Activated CD4-positive, alpha-beta T cell treated with anti-CD3 and anti-CD28 coated beads for 4 hours (primary cell): Measurements from ENCODE around the gene NTRK2.
"Not testable (repeated sequence)": the region's sequence is repeated elsewhere in the genome, so short reads cannot be mapped to it uniquely, and the experiment has no call there.

Source experiments
- DNase-seq, 2 donors: peaks; one replicate each; pipeline ENCODE4 v3.0.0-alpha.2; 2020

Gene NTRK2

GRCh38 chr9:84858364-84858763, 188.8 kb downstream of the NTRK2 start:
- no peak for DNase-seq

GRCh38 chr9:84860249-84861115, 191.0 kb downstream of the NTRK2 start:
- DNase-seq: no peak

DNA sequence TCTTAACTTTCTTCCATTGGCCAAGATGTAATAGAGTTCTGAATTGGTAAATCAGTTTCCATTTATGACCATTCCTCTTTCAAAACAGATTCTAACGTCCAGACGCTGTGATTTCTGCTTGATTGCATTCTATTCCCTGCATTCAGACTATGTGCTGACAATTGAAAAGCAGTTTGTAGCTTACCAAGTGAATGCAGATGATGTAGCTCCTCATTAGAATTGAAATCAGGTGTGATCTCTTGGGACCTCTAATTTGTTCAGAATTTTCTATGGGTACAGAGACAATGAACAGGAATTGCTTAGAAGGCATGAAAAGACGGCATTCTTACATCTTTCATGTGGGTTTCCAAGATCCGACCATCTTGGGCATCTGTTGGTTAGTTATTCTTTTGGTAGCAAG, 191.9 kb downstream of the NTRK2 start:
- no peak for DNase-seq

DNA sequence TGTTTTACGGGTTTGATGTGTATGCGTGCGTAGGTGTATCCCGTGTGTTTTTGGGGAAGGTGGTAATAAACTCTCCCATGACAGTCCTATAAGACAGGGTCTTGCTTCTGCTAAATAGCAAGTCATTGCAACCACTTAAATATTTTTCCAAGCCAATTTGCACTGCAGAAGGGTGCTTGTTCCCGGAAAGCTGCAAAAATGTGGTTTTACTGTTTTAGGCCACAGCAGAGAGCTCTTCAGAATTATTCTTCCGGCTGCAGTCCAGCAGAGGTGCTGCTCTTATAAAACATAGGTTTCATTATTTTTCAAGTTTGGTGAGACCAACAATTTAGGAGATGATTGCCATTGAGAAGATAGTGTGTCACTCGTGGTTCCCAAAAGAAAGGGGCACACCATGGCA, 192.8 kb downstream of the NTRK2 start:
- DNase-seq: no peak

DNA sequence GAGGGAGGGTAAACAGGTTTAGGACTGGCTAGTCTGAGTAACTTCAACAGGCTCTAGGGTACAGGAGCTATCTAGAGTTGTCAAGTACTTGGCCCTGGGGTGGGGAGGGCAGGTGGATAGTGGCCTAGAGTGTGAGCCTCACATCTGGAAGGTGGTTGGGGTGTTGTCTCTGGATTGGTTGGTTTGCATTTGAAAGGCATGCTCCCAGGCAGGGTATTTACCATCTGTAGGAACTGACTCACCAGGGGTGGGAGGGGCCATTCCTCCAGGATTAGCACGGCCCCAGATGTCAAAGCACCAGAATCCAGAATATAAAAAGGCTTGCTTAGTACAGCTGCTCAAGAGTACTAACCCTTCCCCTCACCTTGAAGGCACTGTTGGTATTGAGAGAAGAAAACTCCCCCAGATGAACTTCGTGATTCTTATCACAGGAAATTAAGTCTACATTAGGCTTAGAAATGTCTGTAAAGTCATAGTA, 193.3 kb downstream of the NTRK2 start:
- no peak for DNase-seq

DNA sequence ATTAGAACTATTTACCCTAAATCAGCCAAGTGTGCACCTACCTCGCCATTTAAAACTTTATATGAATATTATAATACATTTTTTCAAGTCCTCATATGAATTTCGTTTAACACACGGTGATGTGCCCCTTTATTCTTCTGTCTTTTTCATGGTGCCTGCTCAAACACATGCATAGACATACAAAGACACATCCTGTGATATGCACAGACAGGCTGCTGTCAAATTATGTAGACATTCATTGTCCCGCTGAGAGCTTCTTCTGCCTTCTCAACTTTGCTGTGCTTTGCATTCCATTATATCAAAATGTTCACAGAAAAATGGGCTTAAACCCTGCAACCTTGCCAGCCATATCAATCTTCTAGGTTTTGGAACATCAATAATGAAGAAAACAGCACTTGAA, 193.8 kb downstream of the NTRK2 start:
- DNase-seq: no peak

- DNase-seq: no peak
Measured at GRCh38 chr9:84866396-84867175, 197.1 kb downstream of the NTRK2 start.

DNA sequence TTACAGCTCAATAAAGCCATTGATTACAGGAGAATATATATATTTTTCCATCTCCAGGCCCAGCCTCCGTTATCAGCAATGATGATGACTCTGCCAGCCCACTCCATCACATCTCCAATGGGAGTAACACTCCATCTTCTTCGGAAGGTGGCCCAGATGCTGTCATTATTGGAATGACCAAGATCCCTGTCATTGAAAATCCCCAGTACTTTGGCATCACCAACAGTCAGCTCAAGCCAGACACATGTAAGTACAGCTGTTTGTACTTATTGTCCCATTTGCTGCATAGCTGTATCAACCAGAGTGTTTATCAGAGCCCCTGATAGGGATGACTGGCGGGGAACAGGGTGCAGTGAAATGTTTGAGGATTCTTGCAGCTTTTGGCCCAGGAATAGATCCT, 197.7 kb downstream of the NTRK2 start:
- no peak for DNase-seq

- no peak for DNase-seq
Measured at GRCh38 chr9:84869091-84869490, 199.6 kb downstream of the NTRK2 start.

DNA sequence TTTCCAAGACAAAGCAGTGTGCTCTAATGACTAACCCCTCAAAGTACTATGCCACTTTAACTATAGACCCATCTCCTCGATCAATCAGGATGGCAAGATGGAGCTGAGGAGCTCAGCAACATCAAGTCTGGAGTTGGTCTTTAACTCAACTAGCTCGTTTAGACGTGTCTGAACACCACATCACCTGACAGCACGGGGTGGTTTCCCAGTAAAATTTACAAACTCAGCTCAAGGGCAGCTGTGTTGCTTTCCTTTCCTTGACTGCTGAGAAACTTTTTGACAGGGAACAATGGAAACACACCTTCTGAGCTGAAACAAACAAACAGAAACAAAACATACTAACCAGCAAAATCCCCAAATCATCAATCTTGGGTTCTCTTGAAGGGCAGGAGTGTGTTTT, 202.5 kb downstream of the NTRK2 start:
- no peak for DNase-seq

DNA sequence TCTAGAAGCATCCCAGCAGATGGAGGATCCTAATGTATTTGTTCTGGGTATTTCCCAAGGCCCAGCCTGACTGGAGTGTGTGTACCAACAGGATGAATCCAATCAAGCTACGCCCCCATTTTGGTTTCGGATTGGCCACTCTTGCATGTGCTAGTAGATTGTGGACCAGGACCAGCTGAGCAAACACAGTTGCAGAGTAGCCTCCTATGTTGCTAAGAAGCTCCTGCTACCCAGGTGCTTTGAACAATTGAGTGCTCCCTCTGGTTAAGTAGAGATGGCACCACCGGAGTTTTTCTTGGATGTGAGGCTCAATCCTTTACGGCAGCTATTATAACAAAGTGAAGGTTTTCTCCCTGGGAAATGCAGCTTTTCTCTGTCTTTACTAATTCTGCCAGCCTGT, 204.5 kb downstream of the NTRK2 start:
- DNase-seq: no peak

DNA sequence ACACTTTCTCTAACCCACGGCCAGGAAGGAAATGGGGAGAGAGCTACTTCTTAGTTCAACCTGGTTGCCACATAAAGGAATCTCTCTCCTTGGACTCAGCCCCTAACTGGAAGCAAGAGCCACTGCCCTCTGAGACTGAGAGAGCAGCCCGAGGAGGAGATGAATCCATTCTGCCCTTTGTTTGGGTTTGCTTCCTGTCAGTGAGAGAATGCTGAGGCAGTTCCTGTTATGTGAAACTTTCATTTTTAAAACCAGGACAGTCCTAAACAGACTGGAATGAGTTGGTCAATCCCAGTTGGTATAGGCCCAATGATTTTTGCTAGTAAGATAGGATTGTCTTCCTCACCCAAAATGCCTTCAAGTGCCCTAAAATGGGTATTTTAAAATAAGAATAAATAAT, 205.1 kb downstream of the NTRK2 start:
- no peak for DNase-seq

GRCh38 chr9:84875193-84875592, 205.7 kb downstream of the NTRK2 start:
- no peak for DNase-seq

DNA sequence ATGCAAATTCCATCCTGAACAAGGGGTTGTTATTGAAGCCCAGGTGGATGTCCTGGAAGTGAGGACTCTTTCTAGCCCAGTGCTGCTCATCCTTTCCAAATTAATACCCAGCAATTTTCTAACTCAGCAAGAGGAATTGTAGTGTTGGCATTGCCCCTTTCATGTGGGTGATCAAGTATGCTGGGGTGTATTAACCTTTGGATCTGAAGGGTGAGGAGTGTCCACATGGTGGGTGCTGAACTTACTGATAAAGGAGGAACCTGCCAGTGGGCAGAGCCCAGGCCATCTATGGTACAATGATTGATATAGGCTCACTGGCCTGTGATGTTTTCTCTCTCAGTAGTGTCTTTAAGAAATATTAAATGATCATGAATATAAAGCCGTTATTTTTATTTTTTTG, 210.1 kb downstream of the NTRK2 start:
- no peak for DNase-seq

GRCh38 chr9:84880835-84881234, 211.3 kb downstream of the NTRK2 start:
- DNase-seq: no peak

- no peak for DNase-seq
Measured at GRCh38 chr9:84886866-84887265, 217.3 kb downstream of the NTRK2 start.

GRCh38 chr9:84891924-84892323, 222.4 kb downstream of the NTRK2 start:
- no peak for DNase-seq

- DNase-seq: no peak
Measured at GRCh38 chr9:84893419-84894128, 224.0 kb downstream of the NTRK2 start.

GRCh38 chr9:84894859-84895258, 225.3 kb downstream of the NTRK2 start:
- no peak for DNase-seq

DNA sequence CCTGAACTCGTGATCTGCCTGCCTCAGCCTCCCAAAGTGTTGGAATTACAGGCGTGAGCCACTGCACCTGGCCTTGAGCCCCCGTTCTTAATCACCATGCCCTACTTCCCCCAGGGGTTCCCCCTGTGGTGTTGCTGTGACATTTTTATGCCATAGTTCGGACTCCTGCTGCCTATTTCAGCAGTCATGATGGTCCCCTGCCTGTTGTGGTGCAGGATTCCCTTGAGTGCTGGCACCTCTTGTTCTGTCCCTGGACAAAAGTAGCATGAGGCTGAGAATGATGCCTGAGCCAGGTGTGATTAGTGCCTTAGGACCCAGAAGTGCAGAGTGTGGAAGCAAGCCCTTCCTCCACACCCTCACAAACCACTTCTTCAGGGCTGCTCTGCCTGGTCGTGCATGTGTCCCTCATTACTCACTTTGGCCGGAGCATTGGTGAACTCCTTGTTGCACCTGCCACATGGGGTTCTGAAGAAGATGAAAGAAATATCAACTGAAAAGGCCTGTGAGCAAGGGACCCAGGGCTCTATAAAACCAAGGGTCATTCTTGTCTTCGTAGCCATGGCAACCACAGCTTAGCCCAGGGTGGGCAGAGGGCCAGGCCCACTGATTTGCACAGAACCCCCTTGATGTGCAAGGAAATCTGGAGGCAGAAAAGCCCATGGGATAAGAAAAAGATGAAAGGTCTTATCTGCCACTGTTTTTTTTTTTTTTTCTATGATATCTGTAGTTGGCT, 228.0 kb downstream of the NTRK2 start:
- no peak for DNase-seq

DNA sequence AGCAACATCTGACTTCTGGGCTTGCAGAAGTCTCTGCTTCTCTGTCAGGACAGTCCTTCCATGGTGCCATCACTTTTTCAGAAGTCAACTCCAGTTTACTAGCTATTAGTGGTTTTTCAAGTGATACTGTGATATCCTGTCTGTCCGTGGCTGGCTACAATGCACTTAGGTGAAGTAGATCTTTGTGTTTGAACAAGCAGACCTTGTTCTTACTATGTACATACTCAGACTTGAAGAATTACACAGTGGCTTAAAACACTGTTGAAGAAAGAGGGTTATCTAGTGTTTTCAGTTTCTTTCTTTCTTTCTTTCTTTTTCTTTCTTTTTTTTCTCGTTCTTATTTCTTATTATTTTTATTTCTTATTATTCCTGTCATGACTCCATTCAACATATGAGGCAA, 228.7 kb downstream of the NTRK2 start:
- DNase-seq: no peak

DNA sequence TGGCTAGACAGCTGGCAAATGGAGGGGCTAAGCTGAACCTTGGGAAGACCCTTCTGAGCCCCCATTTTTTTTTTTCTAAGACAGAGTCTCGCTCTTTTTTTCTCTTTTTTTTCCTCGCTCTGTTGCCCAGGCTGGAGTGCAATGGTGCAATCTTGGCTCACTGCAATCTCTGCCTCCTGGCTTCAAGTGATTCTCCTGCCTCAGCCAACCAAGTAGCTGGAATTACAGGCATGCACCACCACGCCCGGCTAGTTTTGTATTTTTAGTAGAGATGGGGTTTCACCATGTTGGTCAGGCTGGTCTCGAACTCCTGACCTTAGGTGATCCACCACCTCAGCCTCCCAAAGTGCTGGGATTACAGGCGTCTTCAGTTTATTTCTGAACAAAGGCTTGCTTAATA, 229.1 kb downstream of the NTRK2 start:
- not testable (repeated sequence) for DNase-seq

GRCh38 chr9:84899326-84899725, 229.8 kb downstream of the NTRK2 start:
- no peak for DNase-seq
